ENCODE measurements around the gene GIMAP2. TPM values are rescaled to one million over a fixed set of nuclear protein-coding genes. Genes with fewer than 3 reads are reported as not detected.

GIMAP2 gene
- 10 to 100 TPM in 7 of 9 donors, 1 to 10 TPM in 2; 6.6 to 23.6 (median 15.4) TPM for total RNA-seq
- 10 to 100 TPM in 1 of 3 donors, 1 to 10 TPM in 2; 5.2 to 10.9 (median 7.8) TPM for polyA plus RNA-seq
- long read RNA-seq, donor 1, transcript GIMAP2-201 (3 exons, 1,449 nt): major isoform, 5 of 5 reads
- long read RNA-seq, donor 1, partial matches to known transcripts: 0 of 5 reads
- long read RNA-seq, donor 1, other reads (novel, unspliced or antisense): 0 of 5 reads
- long read RNA-seq, donor 2, partial matches to known transcripts: 0 of 1 reads
- long read RNA-seq, donor 2, other reads (novel, unspliced or antisense): 0 of 1 reads
- long read RNA-seq, donor 3, partial matches to known transcripts: 0 of 4 reads
- long read RNA-seq, donor 3, other reads (novel, unspliced or antisense): 0 of 4 reads
- long read RNA-seq, donor 4, transcript GIMAP2-201 (3 exons, 1,449 nt): major isoform, 5 of 5 reads
- long read RNA-seq, donor 4, partial matches to known transcripts: 0 of 5 reads
- long read RNA-seq, donor 4, other reads (novel, unspliced or antisense): 0 of 5 reads
- long read RNA-seq, donor 5, transcript GIMAP2-201 (3 exons, 1,449 nt): major isoform, 7 of 7 reads
- long read RNA-seq, donor 5, partial matches to known transcripts: 0 of 7 reads
- long read RNA-seq, donor 5, other reads (novel, unspliced or antisense): 0 of 7 reads
- long read RNA-seq, donor 6, partial matches to known transcripts: 0 of 2 reads
- long read RNA-seq, donor 6, other reads (novel, unspliced or antisense): 0 of 2 reads
- long read RNA-seq, donor 7, partial matches to known transcripts: 0 of 3 reads
- long read RNA-seq, donor 7, other reads (novel, unspliced or antisense): 0 of 3 reads
- long read RNA-seq, donor 8, partial matches to known transcripts: 0 of 3 reads
- long read RNA-seq, donor 8, other reads (novel, unspliced or antisense): 0 of 3 reads
- long read RNA-seq, donor 9, partial matches to known transcripts: 0 of 3 reads
- long read RNA-seq, donor 9, other reads (novel, unspliced or antisense): 0 of 3 reads
- long read RNA-seq, donor 10, partial matches to known transcripts: 0 of 2 reads
- long read RNA-seq, donor 10, other reads (novel, unspliced or antisense): 0 of 2 reads

- intact Hi-C loops (cut with DNase I): no loop called here
- Histone ChIP-seq H3K27me3 (no peaks in the 10 kb centered on the region), H3K9me3 (replicated peaks in 1 of 3) (no peaks in the 10 kb centered on the region), H3K4me1 (replicated peaks in 1 of 2) (peaks cover 6 to 12% of the 10 kb centered on the region in 2 donors), H3K4me3 (peak within 1 kb of the TSS in 3 of 4 donors; percentile 16 to 56 (median 23)), H3K36me3 (replicated peaks in 1 of 2) (no peaks in the 10 kb centered on the region), H3K27ac (peak within 1 kb of the TSS; percentile 52 to 76 (median 57))
- DNase-seq: peak in 2 of 7 donors; percentile 19 to 20
- 8 to 22% (median 13%) methylated on average over 6 of the region's 6 CpGs for WGBS, 4 donors
- TF ChIP-seq CTCF (IDR thresholded peaks at IDR 0.05): no peak
- no peak for TF ChIP-seq POLR2A (IDR thresholded peaks at IDR 0.05)
Measured at GRCh38 chr7:150685219-150686029, at the start of gene GIMAP2. TSS of gene GIMAP2 (plus strand) at chr7:150685706. CDS start at chr7:150687060, 1,354 bp downstream.

GRCh38 chr7:150641854-150642253 is 43.7 kb upstream of the GIMAP2 start:
- Histone ChIP-seq H3K36me3 (replicated peaks in 1 of 2) (no peaks in the 10 kb centered on the region), H3K9me3 (replicated peaks in 1 of 3) (no peaks in the 10 kb centered on the region), H3K4me1 (replicated peaks in 1 of 2) (no peaks in the 10 kb centered on the region), H3K4me3 (no peak overlapping the region), H3K27ac (no peak overlapping the region), H3K27me3 (no peaks in the 10 kb centered on the region)
- intact Hi-C loops (cut with DNase I): no loop called here
- no peak for DNase-seq
- TF ChIP-seq POLR2A (IDR thresholded peaks at IDR 0.05) (no peak), CTCF (IDR thresholded peaks at IDR 0.05) (no peak)

GRCh38 chr7:150642926-150643325 is 42.6 kb upstream of the GIMAP2 start:
- H3K27ac ChIP-seq: no peak overlapping the region
- intact Hi-C loops (cut with DNase I): no loop called here
- 70 to 94% (median 89%) methylated on average over 4 to 5 of the region's 5 CpGs for WGBS, 4 donors

More at GRCh38 chr7:150642926-150643325, 42.6 kb upstream of the GIMAP2 start:
- Histone ChIP-seq H3K27me3 (no peaks in the 10 kb centered on the region), H3K36me3 (replicated peaks in 1 of 2) (no peaks in the 10 kb centered on the region), H3K9me3 (replicated peaks in 1 of 3) (no peaks in the 10 kb centered on the region), H3K4me3 (no peak overlapping the region), H3K4me1 (replicated peaks in 1 of 2) (no peaks in the 10 kb centered on the region)
- DNase-seq: no peak
- TF ChIP-seq CTCF (IDR thresholded peaks at IDR 0.05) (no peak), POLR2A (IDR thresholded peaks at IDR 0.05) (no peak)
